ENCODE measurements around the gene SDK1. TPM values are rescaled to one million over a fixed set of nuclear protein-coding genes. Genes with fewer than 3 reads are reported as not detected.

Gene SDK1
- total RNA-seq, 1 donor from 2014 or later: 0.26 TPM

DNA sequence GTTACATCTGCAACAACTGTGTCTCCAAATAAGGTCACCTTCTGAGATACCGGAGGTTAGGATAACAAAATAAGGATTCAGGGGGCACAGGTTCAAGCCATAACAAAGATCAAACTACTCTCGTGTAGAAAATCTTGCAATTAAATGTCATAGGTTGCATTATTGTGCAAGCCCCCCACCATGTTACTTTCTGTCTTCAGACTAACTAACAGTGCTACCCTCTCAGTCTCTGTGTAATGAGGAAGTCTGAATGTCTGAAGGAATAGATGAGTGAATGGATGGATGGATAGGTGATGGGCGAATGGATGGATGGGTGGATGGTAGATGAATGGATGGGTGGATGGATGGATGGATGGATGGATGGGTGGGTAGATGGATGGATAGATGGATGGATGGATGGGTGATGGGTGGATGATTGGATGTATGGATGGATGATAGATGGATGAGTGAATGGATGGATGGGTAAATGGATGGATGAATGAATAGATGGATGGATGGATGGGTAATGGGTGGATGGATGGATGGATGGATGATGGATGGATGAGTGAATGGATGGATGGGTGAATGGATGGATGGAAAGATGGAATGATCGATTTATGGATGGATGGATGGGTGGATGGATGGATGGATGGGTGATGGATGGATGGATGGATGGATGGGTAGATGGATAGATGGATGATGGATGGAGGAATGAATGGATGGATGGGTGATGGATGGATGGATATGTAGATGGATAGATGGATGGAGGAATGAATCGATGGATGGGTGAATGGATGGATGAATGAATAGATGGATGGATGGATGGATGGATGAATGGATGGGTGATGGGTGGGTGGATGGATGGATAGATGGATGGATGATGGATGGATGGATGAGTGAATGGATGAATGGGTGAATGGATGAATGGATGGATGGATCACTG is 823.8 kb downstream of the SDK1 start:
- FAIRE-seq (peak; percentile 72), DNase-seq (ENCODE audit: low read depth) (no peak)
- Histone ChIP-seq H3K27me3 (ENCODE audit: control insufficient read depth, insufficient read depth, low read length) (no peaks in the 10 kb centered on the region), H3K4me3 (ENCODE audit: low read depth, low read length) (no peak overlapping the region), H3K36me3 (ENCODE audit: control insufficient read depth, insufficient read depth, low read length) (no peaks in the 10 kb centered on the region)
- TF ChIP-seq, protein P1, sequence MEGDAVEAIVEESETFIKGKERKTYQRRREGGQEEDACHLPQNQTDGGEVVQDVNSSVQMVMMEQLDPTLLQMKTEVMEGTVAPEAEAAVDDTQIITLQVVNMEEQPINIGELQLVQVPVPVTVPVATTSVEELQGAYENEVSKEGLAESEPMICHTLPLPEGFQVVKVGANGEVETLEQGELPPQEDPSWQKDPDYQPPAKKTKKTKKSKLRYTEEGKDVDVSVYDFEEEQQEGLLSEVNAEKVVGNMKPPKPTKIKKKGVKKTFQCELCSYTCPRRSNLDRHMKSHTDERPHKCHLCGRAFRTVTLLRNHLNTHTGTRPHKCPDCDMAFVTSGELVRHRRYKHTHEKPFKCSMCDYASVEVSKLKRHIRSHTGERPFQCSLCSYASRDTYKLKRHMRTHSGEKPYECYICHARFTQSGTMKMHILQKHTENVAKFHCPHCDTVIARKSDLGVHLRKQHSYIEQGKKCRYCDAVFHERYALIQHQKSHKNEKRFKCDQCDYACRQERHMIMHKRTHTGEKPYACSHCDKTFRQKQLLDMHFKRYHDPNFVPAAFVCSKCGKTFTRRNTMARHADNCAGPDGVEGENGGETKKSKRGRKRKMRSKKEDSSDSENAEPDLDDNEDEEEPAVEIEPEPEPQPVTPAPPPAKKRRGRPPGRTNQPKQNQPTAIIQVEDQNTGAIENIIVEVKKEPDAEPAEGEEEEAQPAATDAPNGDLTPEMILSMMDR (IDR thresholded peaks at IDR 0.05; ENCODE audit: insufficient read depth, low read length, severe bottlenecking): no peak

DNA sequence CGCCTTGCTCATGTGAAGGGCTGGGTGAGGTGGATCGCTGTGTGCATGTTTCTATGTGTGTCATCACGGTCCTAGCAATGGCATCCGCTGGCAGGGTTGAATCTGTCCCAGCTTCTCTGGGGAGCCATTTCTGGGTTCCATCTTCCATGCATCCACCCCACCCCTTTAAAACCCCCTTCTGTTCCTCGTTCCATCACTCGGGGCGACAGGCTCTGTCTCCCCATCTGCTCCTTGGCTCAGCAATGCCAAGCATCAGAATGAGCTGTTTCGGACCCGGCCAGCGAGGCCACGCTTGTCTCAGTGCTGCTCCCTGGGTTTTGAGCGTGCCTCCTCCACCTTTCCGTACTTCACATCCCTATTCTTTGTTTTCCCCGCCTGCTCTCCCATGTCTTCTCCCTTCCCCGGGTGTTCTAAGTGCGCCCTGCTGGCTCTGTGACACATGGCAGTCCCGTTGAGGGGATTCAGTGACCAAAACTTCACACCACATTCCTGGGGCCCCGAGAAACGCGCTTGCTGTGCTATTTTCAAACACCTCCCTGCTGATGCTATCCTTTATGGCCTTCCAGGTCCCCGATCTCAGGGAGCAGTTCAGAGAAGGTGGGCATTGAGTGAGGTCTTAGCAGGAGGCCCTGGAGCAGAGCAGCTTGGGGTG is 827.0 kb downstream of the SDK1 start:
- no peaks in the 10 kb centered on the region for H3K27me3 ChIP-seq (ENCODE audit: control insufficient read depth, insufficient read depth, low read length)
- TF ChIP-seq, protein P1 (IDR thresholded peaks at IDR 0.05; ENCODE audit: insufficient read depth, low read length, severe bottlenecking): no peak
- DNase-seq (ENCODE audit: low read depth) (no peak), FAIRE-seq (no peak)
- no peaks in the 10 kb centered on the region for H3K36me3 ChIP-seq (ENCODE audit: control insufficient read depth, insufficient read depth, low read length)
- no peak overlapping the region for H3K4me3 ChIP-seq (ENCODE audit: low read depth, low read length)

DNA sequence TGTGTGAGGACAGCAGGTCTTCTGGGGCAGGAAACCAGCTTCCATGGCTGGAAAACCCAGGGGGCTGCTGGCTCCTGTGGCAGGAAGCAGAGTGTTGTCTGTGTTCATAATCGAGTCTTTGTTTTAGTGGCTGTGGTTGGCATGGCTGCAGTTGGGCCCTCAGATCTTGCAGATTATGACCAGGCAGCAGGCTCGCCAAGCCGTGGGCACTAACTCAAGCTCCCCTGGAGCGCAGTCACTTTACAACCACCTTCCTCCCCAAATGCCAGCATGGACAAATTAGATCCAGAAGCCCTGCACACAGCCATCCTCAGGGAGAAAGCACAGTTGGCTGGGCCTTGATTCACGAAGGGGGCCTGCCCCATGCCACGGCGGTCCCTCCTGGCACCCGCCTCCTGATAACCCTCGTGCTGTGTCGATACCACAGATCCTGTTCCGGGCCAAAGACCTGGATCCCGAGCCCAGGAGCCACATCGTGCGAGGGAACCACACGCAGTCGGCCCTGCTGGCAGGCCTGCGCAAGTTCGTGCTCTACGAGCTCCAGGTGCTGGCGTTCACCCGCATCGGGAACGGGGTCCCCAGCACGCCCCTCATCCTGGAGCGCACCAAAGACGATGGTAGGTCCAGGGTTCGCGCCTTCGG is 828.5 kb downstream of the SDK1 start:
- Histone ChIP-seq H3K36me3 (ENCODE audit: control insufficient read depth, insufficient read depth, low read length) (no peaks in the 10 kb centered on the region), H3K27me3 (ENCODE audit: control insufficient read depth, insufficient read depth, low read length) (no peaks in the 10 kb centered on the region), H3K4me3 (ENCODE audit: low read depth, low read length) (no peak overlapping the region)
- DNase-seq (ENCODE audit: low read depth) (no peak), FAIRE-seq (no peak)
- TF ChIP-seq, protein P1 (IDR thresholded peaks at IDR 0.05; ENCODE audit: insufficient read depth, low read length, severe bottlenecking): no peak

DNA sequence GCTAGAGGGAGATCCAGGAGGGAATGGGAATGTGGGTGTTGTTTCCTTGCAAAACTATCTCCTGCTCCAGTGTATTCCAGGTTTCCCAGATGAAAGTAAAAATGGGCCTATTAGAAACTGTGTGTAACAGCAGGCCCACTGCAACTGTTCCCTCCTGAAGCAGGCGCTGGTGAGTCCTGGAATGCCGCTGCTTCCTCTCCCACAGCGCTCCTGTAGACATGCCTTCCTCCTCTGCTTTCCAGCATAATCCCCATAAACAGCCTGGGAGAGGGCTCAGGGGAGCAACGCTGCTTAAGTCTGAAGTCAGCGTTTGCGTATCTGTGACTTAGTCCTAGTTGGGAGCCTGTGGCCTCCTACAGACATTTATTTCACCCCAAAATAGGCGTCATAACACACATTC is 830.0 kb downstream of the SDK1 start:
- Histone ChIP-seq H3K4me3 (ENCODE audit: low read depth, low read length) (no peak overlapping the region), H3K36me3 (ENCODE audit: control insufficient read depth, insufficient read depth, low read length) (no peaks in the 10 kb centered on the region), H3K27me3 (ENCODE audit: control insufficient read depth, insufficient read depth, low read length) (no peaks in the 10 kb centered on the region)
- DNase-seq (ENCODE audit: low read depth) (no peak), FAIRE-seq (no peak)
- TF ChIP-seq, protein P1 (IDR thresholded peaks at IDR 0.05; ENCODE audit: insufficient read depth, low read length, severe bottlenecking): no peak

DNA sequence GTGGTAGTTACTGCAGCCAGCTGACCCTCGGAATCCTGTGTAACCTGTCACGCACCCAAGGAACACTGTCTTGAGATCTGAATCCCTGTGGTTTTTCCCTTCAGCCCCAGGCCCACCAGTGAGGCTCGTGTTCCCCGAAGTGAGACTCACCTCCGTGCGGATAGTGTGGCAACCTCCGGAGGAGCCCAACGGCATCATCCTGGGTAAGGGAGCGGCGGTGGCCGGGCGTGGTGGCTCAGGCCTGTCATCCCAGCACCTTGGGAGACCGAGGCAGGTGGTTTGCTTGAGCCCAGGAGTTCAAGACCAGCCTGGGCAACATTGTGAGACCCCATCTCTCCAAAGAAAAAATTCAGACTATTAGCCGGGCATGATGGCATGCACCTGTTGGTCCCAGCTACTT is 831.2 kb downstream of the SDK1 start:
- H3K36me3 ChIP-seq (ENCODE audit: control insufficient read depth, insufficient read depth, low read length): no peaks in the 10 kb centered on the region
- no peak for FAIRE-seq
- no peaks in the 10 kb centered on the region for H3K27me3 ChIP-seq (ENCODE audit: control insufficient read depth, insufficient read depth, low read length)
- TF ChIP-seq, protein P1 (IDR thresholded peaks at IDR 0.05; ENCODE audit: insufficient read depth, low read length, severe bottlenecking): no peak
- H3K4me3 ChIP-seq (ENCODE audit: low read depth, low read length): no peak overlapping the region
- DNase-seq (ENCODE audit: low read depth): no peak
